HUES64 (cell line): ENCODE results near the gene ZNF829.

Experiments
- H3K27ac ChIP-seq: 2 replicates; pipeline ENCODE4 v1.7.0; 2013; ENCODE audit warnings: low read depth, low read length, inconsistent platforms
- H3K27me3 ChIP-seq: 2 replicates; pipeline ENCODE4 v1.6.1; 2013; ENCODE audit warnings: mild to moderate bottlenecking, low read length; ENCODE audit not compliant: insufficient read depth
- H3K36me3 ChIP-seq: 2 replicates; pipeline ENCODE4 v1.6.1; 2013; ENCODE audit warnings: mild to moderate bottlenecking, low read length; ENCODE audit not compliant: insufficient read depth
- H3K4me1 ChIP-seq: 2 replicates; pipeline ENCODE4 v1.6.1; 2013; ENCODE audit warnings: mild to moderate bottlenecking, low read length, moderate library complexity; ENCODE audit not compliant: insufficient read depth
- H3K4me3 ChIP-seq: 2 replicates; pipeline ENCODE4 v1.5.1; 2013; ENCODE audit warnings: mild to moderate bottlenecking, low read length, moderate library complexity
- H3K9ac ChIP-seq: 2 replicates; pipeline ENCODE4 v1.6.1; 2013; ENCODE audit warnings: mild to moderate bottlenecking, low read depth, low read length
- H3K9me3 ChIP-seq: 2 replicates; pipeline ENCODE4 v1.6.1; 2013; ENCODE audit warnings: low read depth, low read length; ENCODE audit not compliant: insufficient read depth
- WGBS: fragments of 150-250, 120-280 bp; methylation state at CpG from one replicate; pipeline ENCODE4 v1.1.7; 2013; ENCODE audit warnings: missing lambda C conversion rate; 5-methylcytosine and 5-hydroxymethylcytosine counted together

The ZNF829 gene

GRCh38 chr19:36891768-36892357 lies 24.2 kb downstream of the ZNF829 start:
- peaks cover 96% of the 10 kb centered on the region for H3K9me3 ChIP-seq
- peaks cover 71% of the 10 kb centered on the region for H3K36me3 ChIP-seq
- H3K4me1 ChIP-seq, result no peaks in the 10 kb centered on the region
- H3K27me3 ChIP-seq, result no peaks in the 10 kb centered on the region
- no peak overlapping the region for H3K4me3 ChIP-seq
- H3K27ac ChIP-seq, result no peak overlapping the region
- no peak overlapping the region for H3K9ac ChIP-seq
- WGBS, result 91% methylated on average over 3 of the region's 3 CpGs

GRCh38 chr19:36876993-36877938 lies 38.8 kb downstream of the ZNF829 start:
- peaks cover 58% of the 10 kb centered on the region for H3K36me3 ChIP-seq
- peak overlapping the region; percentile 19; the same call in 1 of the 2 replicates for H3K4me3 ChIP-seq
- H3K27me3 ChIP-seq, result no peaks in the 10 kb centered on the region
- H3K9me3 ChIP-seq, result peaks cover 97% of the 10 kb centered on the region
- H3K27ac ChIP-seq, result no peak overlapping the region
- no peak overlapping the region for H3K9ac ChIP-seq
- WGBS, result 98% methylated on average over 10 of the region's 10 CpGs
- no peaks in the 10 kb centered on the region for H3K4me1 ChIP-seq

GRCh38 chr19:36851898-36852297 lies 64.2 kb downstream of the ZNF829 start:
- no peak overlapping the region for H3K27ac ChIP-seq
- no peaks in the 10 kb centered on the region for H3K27me3 ChIP-seq
- H3K9ac ChIP-seq, result no peak overlapping the region
- H3K36me3 ChIP-seq, result peaks cover 34% of the 10 kb centered on the region; the same call in 1 of the 2 replicates
- peak overlapping the region; percentile 82 for H3K4me3 ChIP-seq
- 100% methylated on average over 3 of the region's 3 CpGs for WGBS
- H3K4me1 ChIP-seq, result no peaks in the 10 kb centered on the region; the same call in 1 of the 2 replicates
- peaks cover 22% of the 10 kb centered on the region; the same call in 1 of the 2 replicates for H3K9me3 ChIP-seq

- H3K27ac ChIP-seq, result peak within 1 kb of the TSS; percentile 33; the same call in 1 of the 2 replicates
- no peaks in the 10 kb centered on the region for H3K27me3 ChIP-seq
- H3K4me3 ChIP-seq, result peak within 1 kb of the TSS; percentile 82
- no peaks in the 10 kb centered on the region; the same call in 1 of the 2 replicates for H3K4me1 ChIP-seq
- H3K9ac ChIP-seq, result peak within 1 kb of the TSS; percentile 88
- peaks cover 24% of the 10 kb centered on the region for H3K36me3 ChIP-seq
- peaks cover 11% of the 10 kb centered on the region; the same call in 1 of the 2 replicates for H3K9me3 ChIP-seq
- WGBS, result 1% methylated on average over 43 of the region's 43 CpGs
Observed at GRCh38 chr19:36850559-36851442, 65.3 kb downstream of the ZNF829 start, which contains the start of gene ZNF345. ZNF345 (plus strand) TSS chr19:36850876; CDS start chr19:36876831, 25,955 bp downstream.

GRCh38 chr19:36849701-36850558 lies 66.2 kb downstream of the ZNF829 start:
- peak overlapping the region; percentile 88 for H3K9ac ChIP-seq
- H3K27ac ChIP-seq, result peak overlapping the region; percentile 33; the same call in 1 of the 2 replicates
- WGBS, result 2% methylated on average over 36 of the region's 36 CpGs
- no peaks in the 10 kb centered on the region for H3K27me3 ChIP-seq
- peaks cover 21% of the 10 kb centered on the region for H3K36me3 ChIP-seq
- H3K4me1 ChIP-seq, result no peaks in the 10 kb centered on the region; the same call in 1 of the 2 replicates
- peak overlapping the region; percentile 82 for H3K4me3 ChIP-seq
- peaks cover 8% of the 10 kb centered on the region; the same call in 1 of the 2 replicates for H3K9me3 ChIP-seq

- H3K27me3 ChIP-seq, result no peaks in the 10 kb centered on the region
- H3K9me3 ChIP-seq, result no peaks in the 10 kb centered on the region
- no peaks in the 10 kb centered on the region; the same call in 1 of the 2 replicates for H3K4me1 ChIP-seq
- H3K36me3 ChIP-seq, result peaks cover 18% of the 10 kb centered on the region
- 100% methylated on average over 1 of the region's 1 CpG for WGBS
- no peak overlapping the region for H3K27ac ChIP-seq
- no peak overlapping the region for H3K9ac ChIP-seq
- no peak overlapping the region for H3K4me3 ChIP-seq
Observed at GRCh38 chr19:36847968-36848367, 68.1 kb downstream of the ZNF829 start.

GRCh38 chr19:36838784-36839324 lies 77.2 kb downstream of the ZNF829 start:
- WGBS, result 39% methylated on average over 11 of the region's 12 CpGs
- H3K27me3 ChIP-seq, result no peaks in the 10 kb centered on the region
- no peaks in the 10 kb centered on the region for H3K4me1 ChIP-seq
- H3K4me3 ChIP-seq, result peak overlapping the region; percentile 88
- H3K27ac ChIP-seq, result no peak overlapping the region
- H3K9ac ChIP-seq, result peak overlapping the region; percentile 93
- peaks cover 10% of the 10 kb centered on the region for H3K36me3 ChIP-seq
- H3K9me3 ChIP-seq, result 0 out of 2 replicates have a peak, but pooled peaks cover 9% of the 10 kb centered on the region
